ENCODE results near the gene MAPKAP1.
A peak's percentile ranks its signal among the peaks of the same experiment; 100 is the strongest.

MAPKAP1 gene

GRCh38 chr9:125648294-125648693 is 58.7 kb downstream of the MAPKAP1 start:
- Histone ChIP-seq H3K36me3 (ENCODE audit: low read length) (no peaks in the 10 kb centered on the region), H3K27ac (ENCODE audit: low read depth, low read length) (no peak overlapping the region), H3K4me3 (ENCODE audit: insufficient read depth, low read length, poor library complexity, severe bottlenecking) (no peak overlapping the region), H3K4me2 (ENCODE audit: low read depth, low read length, poor library complexity, severe bottlenecking) (no peak overlapping the region), H3K27me3 (ENCODE audit: low read length) (no peaks in the 10 kb centered on the region), H3K9me2 (replicated peaks; ENCODE audit: insufficient read depth, low read length) (no peaks in the 10 kb centered on the region), H3K9ac (ENCODE audit: low read length) (no peak overlapping the region), H3F3A (ENCODE audit: insufficient read depth) (no peaks in the 10 kb centered on the region), H3K79me2 (ENCODE audit: insufficient read depth, low read length) (no peaks in the 10 kb centered on the region), H2AFZ (ENCODE audit: low read depth, low read length, severe bottlenecking) (no peak overlapping the region), H4K20me1 (ENCODE audit: low read depth, low read length) (peaks cover 19% of the 10 kb centered on the region), H3K9me3 (ENCODE audit: insufficient read depth, low read length) (no peaks in the 10 kb centered on the region)
- TF ChIP-seq CTCF (IDR thresholded peaks at IDR 0.05; ENCODE audit: insufficient read depth, low read length, poor library complexity, severe bottlenecking) (no peak), EZH2phosphoT487 (conservative IDR thresholded peaks at IDR 0.05; ENCODE audit: low read length) (no peak)

GRCh38 chr9:125646621-125647100 is 60.3 kb downstream of the MAPKAP1 start:
- peak overlapping the region; percentile 9 for H3K27ac ChIP-seq (ENCODE audit: low read depth, low read length)

GRCh38 chr9:125646217-125646616 is 60.8 kb downstream of the MAPKAP1 start:
- Histone ChIP-seq H2AFZ (ENCODE audit: low read depth, low read length, severe bottlenecking) (no peak overlapping the region), H3F3A (ENCODE audit: insufficient read depth) (no peaks in the 10 kb centered on the region), H3K9ac (ENCODE audit: low read length) (no peak overlapping the region), H3K4me3 (ENCODE audit: insufficient read depth, low read length, poor library complexity, severe bottlenecking) (no peak overlapping the region), H3K9me3 (ENCODE audit: insufficient read depth, low read length) (no peaks in the 10 kb centered on the region), H3K27me3 (ENCODE audit: low read length) (no peaks in the 10 kb centered on the region), H3K9me2 (replicated peaks; ENCODE audit: insufficient read depth, low read length) (no peaks in the 10 kb centered on the region), H4K20me1 (ENCODE audit: low read depth, low read length) (peaks cover 19% of the 10 kb centered on the region), H3K4me2 (ENCODE audit: low read depth, low read length, poor library complexity, severe bottlenecking) (peak overlapping the region; percentile 51), H3K27ac (ENCODE audit: low read depth, low read length) (peak overlapping the region; percentile 9; the same call in 1 of the 2 replicates), H3K36me3 (ENCODE audit: low read length) (no peaks in the 10 kb centered on the region), H3K79me2 (ENCODE audit: insufficient read depth, low read length) (no peaks in the 10 kb centered on the region)
- TF ChIP-seq CTCF (IDR thresholded peaks at IDR 0.05; ENCODE audit: insufficient read depth, low read length, poor library complexity, severe bottlenecking), result no peak
- no peak for TF ChIP-seq EZH2phosphoT487 (conservative IDR thresholded peaks at IDR 0.05; ENCODE audit: low read length)

More at GRCh38 chr9:125646621-125647100, 60.3 kb downstream of the MAPKAP1 start:
- Histone ChIP-seq H3K27me3 (ENCODE audit: low read length) (no peaks in the 10 kb centered on the region), H2AFZ (ENCODE audit: low read depth, low read length, severe bottlenecking) (no peak overlapping the region), H3K9me3 (ENCODE audit: insufficient read depth, low read length) (no peaks in the 10 kb centered on the region), H3K9me2 (replicated peaks; ENCODE audit: insufficient read depth, low read length) (no peaks in the 10 kb centered on the region), H3K79me2 (ENCODE audit: insufficient read depth, low read length) (no peaks in the 10 kb centered on the region), H3K9ac (ENCODE audit: low read length) (no peak overlapping the region), H3K4me2 (ENCODE audit: low read depth, low read length, poor library complexity, severe bottlenecking) (peak overlapping the region; percentile 51), H3K4me3 (ENCODE audit: insufficient read depth, low read length, poor library complexity, severe bottlenecking) (no peak overlapping the region), H3F3A (ENCODE audit: insufficient read depth) (no peaks in the 10 kb centered on the region), H3K36me3 (ENCODE audit: low read length) (no peaks in the 10 kb centered on the region), H4K20me1 (ENCODE audit: low read depth, low read length) (peaks cover 19% of the 10 kb centered on the region)
- TF ChIP-seq CTCF (IDR thresholded peaks at IDR 0.05; ENCODE audit: insufficient read depth, low read length, poor library complexity, severe bottlenecking) (no peak), EZH2phosphoT487 (conservative IDR thresholded peaks at IDR 0.05; ENCODE audit: low read length) (no peak)
